Activated T-helper 17 cell treated with anti-CD3 and anti-CD28 coated beads, Interleukin-2, amount 50 U/mL, for 72 hours (primary cell): ENCODE measurements around the gene DYNLRB1. TPM values are rescaled to one million over a fixed set of nuclear protein-coding genes. Genes with fewer than 3 reads are reported as not detected.
"Not testable (repeated sequence)": the region's sequence is repeated elsewhere in the genome, so short reads cannot be mapped to it uniquely, and the experiment has no call there.

ENCODE experiments used
- ATAC-seq: fragments of 150-1000 bp; cut with Tn5 transposase; replicated peaks from 2 replicates; pipeline ENCODE4 v1.10.0; 2021; ENCODE audit warnings: mild to moderate bottlenecking, moderate library complexity
- H3K27ac Mint-ChIP-seq: one replicate; pipeline ENCODE4 v1.8.0; 2022; ENCODE audit warnings: mixed read lengths
- H3K27me3 Mint-ChIP-seq: one replicate; pipeline ENCODE4 v1.8.0; 2022; ENCODE audit warnings: mixed read lengths
- H3K36me3 Mint-ChIP-seq: one replicate; pipeline ENCODE4 v1.8.0; 2022; ENCODE audit warnings: low read depth, mild to moderate bottlenecking, mixed read lengths
- H3K4me1 Mint-ChIP-seq: one replicate; pipeline ENCODE4 v1.8.0; 2022; ENCODE audit warnings: mixed read lengths
- H3K4me3 Mint-ChIP-seq: one replicate; pipeline ENCODE4 v1.8.0; 2022; ENCODE audit warnings: mild to moderate bottlenecking, mixed read lengths
- H3K9me3 Mint-ChIP-seq: one replicate; pipeline ENCODE4 v1.8.0; 2022; ENCODE audit warnings: mixed read lengths
- total RNA-seq, 2 donors: library from RNA; stranded (reverse); gene quantifications; one replicate each; pipeline ENCODE4 v1.2.3, GENCODE V29; 2022

The DYNLRB1 gene
- total RNA-seq: 10 to 100 TPM; 72.0 to 85.0 TPM

DNA sequence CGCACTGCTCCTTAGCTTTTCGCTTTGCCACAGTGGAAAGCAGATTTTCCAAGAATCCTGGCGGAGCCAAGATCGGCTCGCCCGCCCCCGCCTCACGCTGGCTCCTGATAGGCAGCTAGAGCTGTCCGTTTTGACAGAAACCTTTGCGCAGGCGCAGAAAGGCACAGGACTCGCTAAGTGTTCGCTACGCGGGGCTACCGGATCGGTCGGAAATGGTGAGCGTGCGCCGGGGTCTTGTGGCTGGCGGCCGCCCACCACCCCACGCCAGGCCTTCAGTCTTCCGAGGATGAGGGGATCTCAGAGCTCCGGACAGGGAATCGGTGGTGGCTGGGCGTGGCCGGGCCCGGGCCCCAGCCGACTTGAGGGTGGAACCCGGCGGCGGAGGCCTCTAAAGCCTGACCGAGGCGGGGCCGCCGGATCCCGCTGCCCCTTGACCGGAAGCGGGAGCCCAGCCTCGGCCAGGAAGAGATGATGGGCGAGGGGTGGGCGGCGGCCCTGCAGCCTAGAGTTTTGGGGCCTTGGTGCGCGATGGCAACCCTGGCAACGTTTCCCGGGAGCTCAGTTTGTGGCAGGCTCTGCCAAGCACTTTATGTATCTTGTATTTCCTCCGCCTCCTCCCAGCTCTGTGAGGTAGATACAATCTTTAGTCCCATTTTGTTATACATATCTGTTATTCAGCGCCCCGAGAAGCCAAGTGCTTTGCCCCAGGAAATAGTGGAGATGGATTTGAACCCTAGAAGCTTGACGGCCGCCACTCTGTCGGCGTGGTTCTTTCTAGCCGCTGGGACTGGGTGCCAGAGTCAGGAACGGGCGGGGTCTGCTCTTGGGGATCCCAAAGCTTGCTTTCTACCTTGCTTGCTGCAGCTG, at the start of gene DYNLRB1:
Gene DYNLRB1 (plus strand): TSS at position 176 of the 867 bp plus-strand sequence. CDS start 37 bp downstream, at position 213.
- Mint-ChIP-seq H3K4me1 (peaks cover 33% of the 10 kb centered on the region), H3K9me3 (no peaks in the 10 kb centered on the region), H3K27ac (peak within 1 kb of the TSS; percentile 97), H3K36me3 (peaks cover 40% of the 10 kb centered on the region), H3K27me3 (no peaks in the 10 kb centered on the region), H3K4me3 (peak within 1 kb of the TSS; percentile 99)
- ATAC-seq: peak; percentile 85

- H3K4me1 Mint-ChIP-seq: no peaks in the 10 kb centered on the region
- no peaks in the 10 kb centered on the region for H3K9me3 Mint-ChIP-seq
- H3K4me3 Mint-ChIP-seq: no peak overlapping the region
- H3K27me3 Mint-ChIP-seq: no peaks in the 10 kb centered on the region
- ATAC-seq: no peak
- H3K36me3 Mint-ChIP-seq: peaks cover 99% of the 10 kb centered on the region
- H3K27ac Mint-ChIP-seq: peak overlapping the region; percentile 10
Observed at GRCh38 chr20:34468951-34469350, 47.3 kb upstream of the DYNLRB1 start.

GRCh38 chr20:34472246-34472925, 43.8 kb upstream of the DYNLRB1 start:
- H3K4me1 Mint-ChIP-seq: peaks cover 6% of the 10 kb centered on the region
- no peak for ATAC-seq
- no peak overlapping the region for H3K27ac Mint-ChIP-seq
- peaks cover 82% of the 10 kb centered on the region for H3K36me3 Mint-ChIP-seq
- no peaks in the 10 kb centered on the region for H3K9me3 Mint-ChIP-seq
- H3K27me3 Mint-ChIP-seq: no peaks in the 10 kb centered on the region
- H3K4me3 Mint-ChIP-seq: no peak overlapping the region

GRCh38 chr20:34473262-34473883, 42.8 kb upstream of the DYNLRB1 start:
- H3K9me3 Mint-ChIP-seq: no peaks in the 10 kb centered on the region
- no peak overlapping the region for H3K27ac Mint-ChIP-seq
- peak; percentile 67 for ATAC-seq
- peaks cover 6% of the 10 kb centered on the region for H3K4me1 Mint-ChIP-seq
- no peaks in the 10 kb centered on the region for H3K27me3 Mint-ChIP-seq
- H3K4me3 Mint-ChIP-seq: no peak overlapping the region
- H3K36me3 Mint-ChIP-seq: peaks cover 82% of the 10 kb centered on the region

DNA sequence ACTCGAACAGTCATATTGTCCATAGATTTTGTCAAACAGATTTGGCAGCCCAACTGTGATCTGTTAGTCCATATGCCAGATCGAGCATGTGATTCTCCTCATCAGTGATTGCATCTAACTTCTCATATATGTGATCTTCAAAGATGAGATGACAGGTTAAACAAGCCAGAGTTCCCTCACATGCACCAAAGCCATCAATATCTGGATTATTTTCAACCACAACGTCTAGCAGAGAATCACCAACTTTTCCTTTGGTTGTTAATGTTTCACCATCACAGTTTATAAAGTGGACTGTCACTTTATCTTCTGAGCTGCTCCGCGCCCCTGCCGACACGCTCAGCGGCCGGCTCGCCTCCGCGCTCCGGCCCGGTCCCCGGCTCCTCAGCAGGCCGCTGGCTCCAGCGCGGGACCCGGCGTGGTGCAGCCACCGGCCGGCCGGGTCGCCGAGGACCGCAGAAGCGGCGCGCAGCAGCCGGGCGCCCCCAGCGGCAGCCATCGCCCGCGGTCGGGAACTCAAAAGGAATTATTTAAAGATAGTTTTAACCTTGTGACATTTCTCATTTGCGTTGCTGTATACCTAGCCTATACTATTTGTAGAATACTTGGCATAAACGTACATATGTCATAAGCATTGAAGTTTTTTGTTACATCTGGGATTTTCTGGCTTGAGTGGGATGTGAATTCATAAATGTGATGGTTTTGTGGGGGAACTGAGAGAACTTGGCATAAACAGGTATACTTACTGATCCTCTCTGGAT, 40.1 kb upstream of the DYNLRB1 start:
- no peak overlapping the region for H3K4me3 Mint-ChIP-seq
- H3K27ac Mint-ChIP-seq: no peak overlapping the region
- H3K9me3 Mint-ChIP-seq: no peaks in the 10 kb centered on the region
- peaks cover 81% of the 10 kb centered on the region for H3K36me3 Mint-ChIP-seq
- peaks cover 6% of the 10 kb centered on the region for H3K4me1 Mint-ChIP-seq
- H3K27me3 Mint-ChIP-seq: no peaks in the 10 kb centered on the region
- ATAC-seq: peak; percentile 42

- H3K9me3 Mint-ChIP-seq: no peaks in the 10 kb centered on the region
- no peaks in the 10 kb centered on the region for H3K27me3 Mint-ChIP-seq
- no peak overlapping the region for H3K27ac Mint-ChIP-seq
- ATAC-seq: no peak
- peaks cover 83% of the 10 kb centered on the region for H3K36me3 Mint-ChIP-seq
- H3K4me3 Mint-ChIP-seq: no peak overlapping the region
- peaks cover 6% of the 10 kb centered on the region for H3K4me1 Mint-ChIP-seq
Observed at GRCh38 chr20:34479627-34480026, 36.6 kb upstream of the DYNLRB1 start.

DNA sequence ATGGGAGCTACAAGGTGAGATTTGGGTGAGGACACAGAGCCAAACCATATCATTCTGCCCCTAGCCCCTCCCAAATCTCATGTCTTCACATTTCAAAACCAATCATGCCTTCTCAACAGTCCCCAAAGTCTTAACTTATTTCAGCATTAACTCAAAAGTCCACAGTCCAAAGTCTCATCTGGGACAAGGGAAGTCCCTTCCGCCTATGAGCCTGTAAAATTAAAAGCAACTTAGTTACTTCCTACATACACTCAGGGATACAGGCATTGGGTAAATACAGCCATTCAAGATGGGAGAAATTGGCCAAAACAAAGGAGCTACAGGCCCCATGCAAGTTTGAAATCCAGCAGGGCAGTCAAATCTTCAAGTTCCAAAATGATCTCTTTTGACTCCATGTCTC, 34.1 kb upstream of the DYNLRB1 start:
- not testable (repeated sequence) for H3K27me3 Mint-ChIP-seq, H3K4me3 Mint-ChIP-seq, H3K4me1 Mint-ChIP-seq, H3K9me3 Mint-ChIP-seq, H3K27ac Mint-ChIP-seq, ATAC-seq
- H3K36me3 Mint-ChIP-seq: peaks cover 88% of the 10 kb centered on the region

- H3K9me3 Mint-ChIP-seq, H3K4me3 Mint-ChIP-seq, H3K27ac Mint-ChIP-seq, H3K27me3 Mint-ChIP-seq, H3K4me1 Mint-ChIP-seq, ATAC-seq: not testable (repeated sequence)
- H3K36me3 Mint-ChIP-seq: peaks cover 90% of the 10 kb centered on the region
Observed at GRCh38 chr20:34483585-34484220, 32.5 kb upstream of the DYNLRB1 start.

DNA sequence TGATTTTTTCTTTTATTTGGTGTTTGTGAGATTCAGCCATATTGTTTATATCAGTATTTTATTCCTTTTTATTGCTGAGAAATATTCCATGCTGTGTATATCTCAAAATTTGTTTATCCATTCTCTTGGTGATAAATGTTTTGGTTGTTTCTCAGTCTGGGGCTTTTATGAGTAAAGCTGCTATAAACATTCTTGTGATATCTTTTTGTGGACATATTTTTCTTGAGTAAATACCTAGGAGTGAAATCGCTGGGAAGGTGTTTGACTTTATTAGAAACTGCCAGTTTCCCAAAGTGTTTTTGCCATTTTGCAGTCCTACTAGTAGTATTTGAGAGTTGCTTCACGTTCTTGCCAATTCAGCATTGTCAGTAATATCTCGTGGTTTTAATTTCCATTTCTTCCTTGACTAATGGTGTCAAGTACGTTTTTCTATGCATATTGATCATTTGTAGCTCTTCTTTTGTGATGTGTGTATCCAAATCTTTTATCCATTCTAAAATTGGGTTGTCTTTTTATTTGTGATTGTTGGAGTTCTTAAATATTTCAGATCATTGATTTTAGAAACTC, 31.1 kb upstream of the DYNLRB1 start:
- H3K4me1 Mint-ChIP-seq: no peaks in the 10 kb centered on the region
- no peaks in the 10 kb centered on the region for H3K27me3 Mint-ChIP-seq
- H3K27ac Mint-ChIP-seq: peak overlapping the region; percentile 50
- H3K9me3 Mint-ChIP-seq: no peaks in the 10 kb centered on the region
- H3K4me3 Mint-ChIP-seq: no peak overlapping the region
- peaks cover 90% of the 10 kb centered on the region for H3K36me3 Mint-ChIP-seq
- no peak for ATAC-seq

DNA sequence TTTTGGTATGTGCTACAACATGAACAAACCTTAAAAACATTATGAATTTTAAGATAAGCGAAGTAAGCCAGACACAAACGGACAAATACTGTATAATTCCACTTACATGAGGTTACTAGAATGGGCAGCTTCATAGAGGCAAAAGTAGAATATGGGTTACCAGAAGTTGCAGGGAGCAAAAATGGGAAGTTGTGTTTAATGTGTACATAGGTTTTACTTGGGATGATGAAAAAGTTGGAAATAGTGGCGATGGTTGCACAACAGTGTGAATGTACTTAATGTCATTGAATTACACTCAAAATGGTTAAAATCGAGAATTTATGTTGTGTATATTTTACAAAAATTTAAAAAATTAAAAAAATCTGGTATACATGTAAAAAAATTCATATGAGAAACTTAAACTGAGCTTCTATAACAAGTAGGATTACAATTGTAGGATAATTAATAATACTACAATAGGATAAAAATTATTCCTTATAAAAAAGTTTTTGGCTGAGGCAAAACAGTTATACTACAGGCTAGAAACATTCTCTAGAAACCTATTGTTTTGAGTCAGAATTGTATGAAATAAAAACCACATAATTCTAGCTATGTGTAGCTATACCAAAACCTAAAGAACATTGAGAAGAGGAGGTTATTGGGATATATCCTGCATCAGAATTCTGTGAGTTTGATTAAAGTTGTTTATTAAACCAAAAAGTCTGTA, 24.8 kb upstream of the DYNLRB1 start:
- H3K36me3 Mint-ChIP-seq: peaks cover 93% of the 10 kb centered on the region
- H3K27me3 Mint-ChIP-seq: no peaks in the 10 kb centered on the region
- no peak overlapping the region for H3K27ac Mint-ChIP-seq
- no peak overlapping the region for H3K4me3 Mint-ChIP-seq
- H3K4me1 Mint-ChIP-seq: peaks cover 4% of the 10 kb centered on the region
- ATAC-seq: peak; percentile 52
- no peaks in the 10 kb centered on the region for H3K9me3 Mint-ChIP-seq

GRCh38 chr20:34491932-34492509, 24.2 kb upstream of the DYNLRB1 start:
- Mint-ChIP-seq H3K4me1 (peaks cover 4% of the 10 kb centered on the region), H3K4me3 (no peak overlapping the region), H3K27me3 (no peaks in the 10 kb centered on the region), H3K9me3 (no peaks in the 10 kb centered on the region), H3K36me3 (peaks cover 97% of the 10 kb centered on the region), H3K27ac (no peak overlapping the region)
- ATAC-seq: no peak

- Mint-ChIP-seq H3K4me3 (no peak overlapping the region), H3K9me3 (no peaks in the 10 kb centered on the region), H3K36me3 (peaks cover 97% of the 10 kb centered on the region), H3K27me3 (no peaks in the 10 kb centered on the region), H3K27ac (peak overlapping the region; percentile 5), H3K4me1 (peaks cover 4% of the 10 kb centered on the region)
- no peak for ATAC-seq
Observed at GRCh38 chr20:34493646-34494045, 22.6 kb upstream of the DYNLRB1 start.

- no peak overlapping the region for H3K4me3 Mint-ChIP-seq
- H3K27ac Mint-ChIP-seq: no peak overlapping the region
- no peak for ATAC-seq
- peaks cover 4% of the 10 kb centered on the region for H3K4me1 Mint-ChIP-seq
- peaks cover 97% of the 10 kb centered on the region for H3K36me3 Mint-ChIP-seq
- no peaks in the 10 kb centered on the region for H3K9me3 Mint-ChIP-seq
- no peaks in the 10 kb centered on the region for H3K27me3 Mint-ChIP-seq
Observed at GRCh38 chr20:34495307-34495706, 20.9 kb upstream of the DYNLRB1 start.
